Breast epithelium (tissue), 3 donors: ENCODE results near the gene CCDC85B.

Experiments used
- POLR2A ChIP-seq: fragments of 450-650 bp; IDR thresholded peaks from one replicate; pipeline ENCODE4 v1.6.1; 2016; ENCODE audit warnings: antibody characterized with exemption, mild to moderate bottlenecking, moderate library complexity
- TF ChIP-seq, protein P1 (sequence below), 3 donors: fragments of 450-650 bp; IDR thresholded peaks; one replicate each; pipeline ENCODE4 v1.5.1; 2016 to 2017; ENCODE audit warnings: antibody characterized with exemption in 3 of 3, mild to moderate bottlenecking in 3 of 3, moderate library complexity in 3 of 3

DNA sequence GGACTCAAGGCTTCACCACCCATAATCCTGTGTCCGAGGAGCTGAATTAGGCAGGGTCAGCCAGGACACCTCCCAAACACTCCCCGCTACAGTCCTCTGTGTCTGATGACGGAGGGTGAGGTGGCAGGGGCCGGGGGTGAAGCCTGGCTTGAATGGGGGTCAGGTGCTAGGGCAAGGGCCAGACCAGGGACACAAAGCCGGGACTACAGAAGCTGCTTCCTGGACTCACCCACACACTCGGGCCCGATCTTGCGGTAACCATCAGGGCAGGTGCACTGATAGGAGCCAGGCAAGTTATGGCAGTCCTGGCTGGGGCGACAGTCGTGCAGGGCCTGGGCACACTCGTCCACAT lies 20.2 kb upstream of the CCDC85B start:
- TF ChIP-seq, protein P1, sequence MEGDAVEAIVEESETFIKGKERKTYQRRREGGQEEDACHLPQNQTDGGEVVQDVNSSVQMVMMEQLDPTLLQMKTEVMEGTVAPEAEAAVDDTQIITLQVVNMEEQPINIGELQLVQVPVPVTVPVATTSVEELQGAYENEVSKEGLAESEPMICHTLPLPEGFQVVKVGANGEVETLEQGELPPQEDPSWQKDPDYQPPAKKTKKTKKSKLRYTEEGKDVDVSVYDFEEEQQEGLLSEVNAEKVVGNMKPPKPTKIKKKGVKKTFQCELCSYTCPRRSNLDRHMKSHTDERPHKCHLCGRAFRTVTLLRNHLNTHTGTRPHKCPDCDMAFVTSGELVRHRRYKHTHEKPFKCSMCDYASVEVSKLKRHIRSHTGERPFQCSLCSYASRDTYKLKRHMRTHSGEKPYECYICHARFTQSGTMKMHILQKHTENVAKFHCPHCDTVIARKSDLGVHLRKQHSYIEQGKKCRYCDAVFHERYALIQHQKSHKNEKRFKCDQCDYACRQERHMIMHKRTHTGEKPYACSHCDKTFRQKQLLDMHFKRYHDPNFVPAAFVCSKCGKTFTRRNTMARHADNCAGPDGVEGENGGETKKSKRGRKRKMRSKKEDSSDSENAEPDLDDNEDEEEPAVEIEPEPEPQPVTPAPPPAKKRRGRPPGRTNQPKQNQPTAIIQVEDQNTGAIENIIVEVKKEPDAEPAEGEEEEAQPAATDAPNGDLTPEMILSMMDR (IDR thresholded peaks at IDR 0.05): no peak
- no peak for TF ChIP-seq POLR2A
